Skeletal muscle satellite cell (primary cell): ENCODE data around the gene ANKRD33B.

Source experiments
- H3K27me3 ChIP-seq: 2 replicates; pipeline ENCODE4 v1.7.0; 2013; ENCODE audit warnings: low read length; ENCODE audit not compliant: control insufficient read depth, insufficient read depth
- H3K36me3 ChIP-seq: 2 replicates; pipeline ENCODE4 v1.7.0; 2013; ENCODE audit warnings: mild to moderate bottlenecking, control low read depth, low read length; ENCODE audit not compliant: insufficient read depth
- H3K4me1 ChIP-seq: 2 replicates; pipeline ENCODE4 v1.7.0; 2013; ENCODE audit warnings: low read length; ENCODE audit not compliant: control insufficient read depth, insufficient read depth
- H3K4me2 ChIP-seq: 2 replicates; pipeline ENCODE4 v1.7.0; 2013; ENCODE audit warnings: mild to moderate bottlenecking, low read length
- H3K4me3 ChIP-seq: 2 replicates; pipeline ENCODE4 v1.7.0; 2013; ENCODE audit warnings: low read length
- H3K9ac ChIP-seq: 2 replicates; pipeline ENCODE4 v1.7.0; 2013; ENCODE audit warnings: mild to moderate bottlenecking, low read depth, low read length, moderate library complexity
- H3K9me3 ChIP-seq: replicated peaks from 2 replicates; pipeline ENCODE4 v1.7.0; 2013; ENCODE audit warnings: mild to moderate bottlenecking, control low read depth, low read length

The ANKRD33B gene

GRCh38 chr5:10592601-10593000, 28.7 kb downstream of the ANKRD33B start:
- Histone ChIP-seq H3K9me3 (no peaks in the 10 kb centered on the region), H3K4me1 (peaks cover 21% of the 10 kb centered on the region), H3K4me2 (no peak overlapping the region), H3K27me3 (no peaks in the 10 kb centered on the region), H3K9ac (no peak overlapping the region), H3K36me3 (no peaks in the 10 kb centered on the region), H3K4me3 (no peak overlapping the region)

- no peaks in the 10 kb centered on the region for H3K27me3 ChIP-seq
- peaks cover 21% of the 10 kb centered on the region for H3K4me1 ChIP-seq
- H3K9ac ChIP-seq = no peak overlapping the region
Measured at GRCh38 chr5:10593531-10594181, 29.8 kb downstream of the ANKRD33B start.

GRCh38 chr5:10594591-10595210, 30.8 kb downstream of the ANKRD33B start:
- H3K36me3 ChIP-seq = no peaks in the 10 kb centered on the region
- peak overlapping the region; percentile 79 for H3K4me2 ChIP-seq
- H3K27me3 ChIP-seq = no peaks in the 10 kb centered on the region
- H3K4me1 ChIP-seq = peaks cover 23% of the 10 kb centered on the region
- H3K9ac ChIP-seq = peak overlapping the region; percentile 55
- no peak overlapping the region for H3K4me3 ChIP-seq
- H3K9me3 ChIP-seq = no peaks in the 10 kb centered on the region

More at GRCh38 chr5:10593531-10594181, 29.8 kb downstream of the ANKRD33B start:
- H3K4me2 ChIP-seq = no peak overlapping the region
- no peaks in the 10 kb centered on the region for H3K36me3 ChIP-seq
- H3K4me3 ChIP-seq = no peak overlapping the region
- no peaks in the 10 kb centered on the region for H3K9me3 ChIP-seq

DNA sequence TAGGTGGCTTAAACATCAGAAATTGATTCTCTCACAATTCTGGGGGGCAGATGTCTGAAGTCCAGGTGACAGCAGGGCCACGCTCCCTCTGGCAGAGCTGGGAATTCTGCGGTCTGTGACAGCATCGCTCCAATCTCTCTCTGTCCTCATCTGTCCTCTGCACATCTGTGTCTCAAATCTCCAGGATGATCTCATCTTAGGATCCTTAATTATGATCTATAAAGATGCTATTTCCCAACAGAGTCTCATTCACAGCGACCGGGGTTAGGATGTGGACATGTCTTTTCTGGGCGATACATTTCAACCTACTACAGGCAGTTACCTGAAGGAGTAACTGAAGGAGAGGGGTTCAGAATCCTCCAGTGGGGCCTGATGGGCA, 31.4 kb downstream of the ANKRD33B start:
- Histone ChIP-seq H3K4me3 (peak overlapping the region; percentile 51), H3K9ac (peak overlapping the region; percentile 55), H3K4me2 (peak overlapping the region; percentile 79)

DNA sequence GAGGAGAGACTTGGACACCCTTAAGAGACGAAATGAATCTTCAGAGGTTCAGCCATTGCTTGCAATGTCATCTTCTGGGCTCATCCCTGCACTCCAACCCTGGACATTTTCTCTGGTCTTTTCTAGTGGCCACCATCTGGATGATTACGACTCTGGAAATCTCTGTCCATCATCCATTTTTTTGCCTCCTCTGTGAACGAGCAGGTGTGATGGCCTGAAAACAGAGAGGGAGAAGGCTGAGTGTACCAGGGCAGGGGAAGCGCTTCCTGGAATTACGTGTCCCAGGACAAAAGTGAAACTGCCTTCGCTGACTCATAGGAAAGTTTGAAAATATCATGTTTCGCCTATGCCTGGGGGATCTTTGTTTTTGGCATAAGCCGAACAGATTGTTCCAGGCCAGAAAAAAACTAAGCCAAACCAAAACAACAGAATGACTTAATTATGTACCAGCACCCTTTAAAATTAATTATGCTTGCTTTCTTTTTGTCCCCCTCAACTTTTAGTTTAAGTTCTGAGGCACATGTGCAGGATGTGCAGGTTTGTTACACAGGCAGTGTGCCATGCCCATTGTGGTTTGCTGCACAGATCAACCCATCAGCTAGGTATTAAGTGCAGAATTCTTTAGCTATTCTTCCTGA, 31.9 kb downstream of the ANKRD33B start:
- Histone ChIP-seq H3K4me3 (peak overlapping the region; percentile 51), H3K9me3 (no peaks in the 10 kb centered on the region), H3K4me1 (peaks cover 34% of the 10 kb centered on the region), H3K9ac (peak overlapping the region; percentile 55), H3K27me3 (no peaks in the 10 kb centered on the region), H3K4me2 (peak overlapping the region; percentile 79), H3K36me3 (no peaks in the 10 kb centered on the region)

More for the DNA sequence above, 31.4 kb downstream of the ANKRD33B start:
- no peaks in the 10 kb centered on the region for H3K9me3 ChIP-seq
- H3K27me3 ChIP-seq = no peaks in the 10 kb centered on the region
- H3K4me1 ChIP-seq = peaks cover 29% of the 10 kb centered on the region
- no peaks in the 10 kb centered on the region for H3K36me3 ChIP-seq

- Histone ChIP-seq H3K9ac (no peak overlapping the region), H3K4me1 (peaks cover 39% of the 10 kb centered on the region), H3K27me3 (no peaks in the 10 kb centered on the region), H3K9me3 (no peaks in the 10 kb centered on the region), H3K4me2 (peak overlapping the region; percentile 79), H3K36me3 (no peaks in the 10 kb centered on the region), H3K4me3 (peak overlapping the region; percentile 46)
Measured at GRCh38 chr5:10596310-10596703, 32.4 kb downstream of the ANKRD33B start.

DNA sequence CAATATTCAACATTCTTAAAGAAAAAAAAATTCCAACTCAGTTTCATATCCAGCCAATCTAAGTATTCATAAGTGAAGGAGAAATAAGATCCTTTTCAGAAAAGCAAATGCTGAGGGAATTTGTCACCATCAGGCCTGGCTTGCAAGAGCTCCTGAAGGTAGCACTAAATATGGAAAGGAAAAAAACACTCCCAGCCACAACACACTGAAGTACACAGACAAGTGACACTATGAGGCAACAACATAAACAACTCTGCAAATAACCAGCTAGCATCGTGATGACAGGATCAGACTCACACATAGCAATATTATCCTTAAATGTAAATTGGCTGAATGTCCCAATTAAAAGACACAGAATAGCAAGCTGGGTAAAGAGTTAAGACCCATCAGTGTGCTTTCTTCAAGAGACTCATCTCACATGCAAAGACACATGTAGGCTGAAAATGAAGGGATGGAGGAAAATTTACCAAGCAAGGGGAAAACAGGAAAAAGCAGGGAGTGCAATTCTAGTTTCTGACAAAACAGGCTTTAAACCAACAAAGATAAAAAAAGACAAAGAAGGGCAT, 33.1 kb downstream of the ANKRD33B start:
- Histone ChIP-seq H3K36me3 (no peaks in the 10 kb centered on the region), H3K4me2 (no peak overlapping the region), H3K4me3 (no peak overlapping the region), H3K27me3 (no peaks in the 10 kb centered on the region), H3K9me3 (no peaks in the 10 kb centered on the region), H3K4me1 (peaks cover 46% of the 10 kb centered on the region), H3K9ac (no peak overlapping the region)

DNA sequence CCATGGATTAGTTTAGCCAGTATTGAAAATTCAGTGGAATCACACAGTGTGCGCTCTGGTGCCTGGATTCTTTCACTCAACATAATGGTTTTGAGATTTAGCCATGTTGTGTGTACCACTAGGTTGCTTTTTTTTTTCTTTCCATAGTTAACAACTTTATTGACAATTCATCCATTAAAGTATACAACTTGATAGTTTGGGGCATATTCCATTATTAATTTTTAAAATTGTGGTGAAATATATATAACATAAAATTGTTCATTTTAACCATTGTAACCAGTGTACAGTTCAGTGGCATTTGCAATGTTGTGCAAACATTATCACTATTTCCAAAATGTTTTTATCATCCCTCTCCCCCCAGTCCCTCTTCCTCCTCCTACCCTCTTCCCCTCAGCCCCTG, 35.2 kb downstream of the ANKRD33B start:
- H3K4me1 ChIP-seq = peaks cover 50% of the 10 kb centered on the region
- no peaks in the 10 kb centered on the region for H3K27me3 ChIP-seq
- no peaks in the 10 kb centered on the region for H3K36me3 ChIP-seq
- no peak overlapping the region for H3K9ac ChIP-seq
- no peak overlapping the region for H3K4me2 ChIP-seq
- H3K9me3 ChIP-seq = no peaks in the 10 kb centered on the region
- no peak overlapping the region for H3K4me3 ChIP-seq

GRCh38 chr5:10599862-10600284, 36.0 kb downstream of the ANKRD33B start:
- Histone ChIP-seq H3K9me3 (no peaks in the 10 kb centered on the region), H3K27me3 (no peaks in the 10 kb centered on the region), H3K4me2 (no peak overlapping the region), H3K4me1 (peaks cover 44% of the 10 kb centered on the region), H3K36me3 (no peaks in the 10 kb centered on the region), H3K9ac (no peak overlapping the region), H3K4me3 (no peak overlapping the region)

GRCh38 chr5:10600626-10601245, 36.9 kb downstream of the ANKRD33B start:
- no peaks in the 10 kb centered on the region for H3K36me3 ChIP-seq
- peak overlapping the region; percentile 78 for H3K4me2 ChIP-seq
- no peak overlapping the region for H3K9ac ChIP-seq
- H3K9me3 ChIP-seq = no peaks in the 10 kb centered on the region
- peaks cover 36% of the 10 kb centered on the region for H3K4me1 ChIP-seq
- no peaks in the 10 kb centered on the region for H3K27me3 ChIP-seq
- peak overlapping the region; percentile 62 for H3K4me3 ChIP-seq
